ENCODE results near the gene PRG2. TPM values are rescaled to one million over a fixed set of nuclear protein-coding genes. Genes with fewer than 3 reads are reported as not detected.
"Not testable (repeated sequence)": the region's sequence is repeated elsewhere in the genome, so short reads cannot be mapped to it uniquely, and the experiment has no call there.

PRG2 gene
- total RNA-seq, 2 experiments from 2014 or later: 1.1 TPM; not detected in 1

- Histone ChIP-seq H3K79me2 (ENCODE audit: insufficient read depth, low read depth, low read length) (peaks cover 16% of the 10 kb centered on the region), H3K27ac (ENCODE audit: low read depth, low read length, poor library complexity, severe bottlenecking) (no peak overlapping the region), H3K4me1 (ENCODE audit: insufficient read depth, low read length, poor library complexity, severe bottlenecking) (peaks cover 13% of the 10 kb centered on the region), H3K4me3 (ENCODE audit: low read depth, low read length, poor library complexity, severe bottlenecking) (no peak overlapping the region), H2AFZ (ENCODE audit: low read length) (no peak overlapping the region), H3K36me3 (ENCODE audit: insufficient read depth, low read length) (peaks cover 3% of the 10 kb centered on the region; the same call in 1 of the 2 replicates), H4K20me1 (ENCODE audit: insufficient read depth, low read length) (no peaks in the 10 kb centered on the region), H3K9me2 (ENCODE audit: insufficient read depth, low read length) (no peaks in the 10 kb centered on the region), H3K4me2 (ENCODE audit: low read length) (no peak overlapping the region), H3K9me3 (ENCODE audit: low read length) (no peaks in the 10 kb centered on the region)
- ChIA-PET POLR2A (no interaction called here), CTCF (ENCODE audit: unreplicated experiment) (interaction anchor here (0.6 kb wide), 1 partner anchor 11 kb away, joined by 7 read pairs; no protein-coding TSS in a partner anchor)
- no peak for TF ChIP-seq CTCF (conservative IDR thresholded peaks at IDR 0.05; ENCODE audit: low read length)
- no peak for TF ChIP-seq EZH2phosphoT487 (IDR thresholded peaks at IDR 0.05; ENCODE audit: borderline replicate concordance, low read depth, low read length)
- intact Hi-C loops (cut with micrococcal nuclease; ENCODE audit: unreplicated experiment): loop anchor here (5.0 kb wide), 2 partner anchors 308 to 403 kb away; partner anchors contain the start of genes SELENOH and YPEL4
- no TSS peak for BruUV-seq (replicated peaks)
- DNase-seq (ENCODE audit: low spot score): no peak
Measured at GRCh38 chr11:57339328-57339727, 51.1 kb downstream of the PRG2 start.

GRCh38 chr11:57338142-57338541 is 52.3 kb downstream of the PRG2 start, which contains the start of gene P2RX3:
P2RX3 (plus strand) TSS chr11:57338352; CDS start chr11:57338551, 199 bp downstream.
- no TSS peak for BruUV-seq (replicated peaks)
- H3K4me2 ChIP-seq (ENCODE audit: low read length): no peak within 1 kb of the TSS
- no peak for DNase-seq (ENCODE audit: low spot score)
- intact Hi-C loops (cut with micrococcal nuclease; ENCODE audit: unreplicated experiment): loop anchor here (5.0 kb wide), 2 partner anchors 309 to 404 kb away; partner anchors contain the start of genes SELENOH and YPEL4
- ChIA-PET CTCF (ENCODE audit: unreplicated experiment) (interaction anchor here (0.6 kb wide), 1 partner anchor 60 kb away, joined by 3 read pairs; no protein-coding TSS in a partner anchor), POLR2A (no interaction called here)
- H3K4me3 ChIP-seq (ENCODE audit: low read depth, low read length, poor library complexity, severe bottlenecking): no peak within 1 kb of the TSS
- no peak within 1 kb of the TSS for H3K27ac ChIP-seq (ENCODE audit: low read depth, low read length, poor library complexity, severe bottlenecking)
- peaks cover 14% of the 10 kb centered on the region for H3K36me3 ChIP-seq (ENCODE audit: insufficient read depth, low read length)
- no peaks in the 10 kb centered on the region for H3K9me3 ChIP-seq (ENCODE audit: low read length)
- peaks cover 25% of the 10 kb centered on the region for H3K4me1 ChIP-seq (ENCODE audit: insufficient read depth, low read length, poor library complexity, severe bottlenecking)
- TF ChIP-seq EZH2phosphoT487 (IDR thresholded peaks at IDR 0.05; ENCODE audit: borderline replicate concordance, low read depth, low read length) (no peak), CTCF (conservative IDR thresholded peaks at IDR 0.05; ENCODE audit: low read length) (no peak)
- H4K20me1 ChIP-seq (ENCODE audit: insufficient read depth, low read length): no peaks in the 10 kb centered on the region; the same call in 1 of the 2 replicates
- peaks cover 28% of the 10 kb centered on the region for H3K79me2 ChIP-seq (ENCODE audit: insufficient read depth, low read depth, low read length)
- no peak within 1 kb of the TSS for H2AFZ ChIP-seq (ENCODE audit: low read length)
- H3K9me2 ChIP-seq (ENCODE audit: insufficient read depth, low read length): no peaks in the 10 kb centered on the region

GRCh38 chr11:57336856-57337255 is 53.6 kb downstream of the PRG2 start:
- H3K27ac ChIP-seq (ENCODE audit: low read depth, low read length, poor library complexity, severe bottlenecking); H3K9me3 ChIP-seq (ENCODE audit: low read length); H4K20me1 ChIP-seq (ENCODE audit: insufficient read depth, low read length); H3K9me2 ChIP-seq (ENCODE audit: insufficient read depth, low read length); H3K4me2 ChIP-seq (ENCODE audit: low read length); H3K4me3 ChIP-seq (ENCODE audit: low read depth, low read length, poor library complexity, severe bottlenecking); BruUV-seq (replicated peaks); DNase-seq (ENCODE audit: low spot score): not testable (repeated sequence)
- H3K79me2 ChIP-seq (ENCODE audit: insufficient read depth, low read depth, low read length): peaks cover 33% of the 10 kb centered on the region
- peaks cover 27% of the 10 kb centered on the region for H3K36me3 ChIP-seq (ENCODE audit: insufficient read depth, low read length)
- H2AFZ ChIP-seq (ENCODE audit: low read length): peak overlapping the region; percentile 98; the same call in 1 of the 2 replicates
- POLR2A ChIA-PET: interaction anchor here (0.6 to 4.9 kb wide), 4 partner anchors 11 to 1201 kb away, joined by 3 to 57 read pairs (median 4); partner anchors contain the start of gene TNKS1BP1
- peaks cover 25% of the 10 kb centered on the region for H3K4me1 ChIP-seq (ENCODE audit: insufficient read depth, low read length, poor library complexity, severe bottlenecking)
- intact Hi-C loops (cut with micrococcal nuclease; ENCODE audit: unreplicated experiment): loop anchor here (5.0 kb wide), 2 partner anchors 310 to 405 kb away; partner anchors contain the start of genes SELENOH and YPEL4
- CTCF ChIA-PET (ENCODE audit: unreplicated experiment): interaction anchor here (0.6 kb wide), 1 partner anchor 127 kb away, joined by 3 read pairs; no protein-coding TSS in a partner anchor

Other genes with a start within 250 kb of the PRG2 start
- not detected in 2 replicates for gene LRRC55, start 208.7 kb downstream of the PRG2 start, total RNA-seq (2014; rRNA removed; shearing (Covaris generic))
- gene LRRC55, start 208.7 kb downstream of the PRG2 start, total RNA-seq (2022): not detected in 2 replicates
- not detected in 2 replicates for gene APLNR, start 153.4 kb downstream of the PRG2 start, total RNA-seq (2014; rRNA removed; shearing (Covaris generic))
- gene APLNR, start 153.4 kb downstream of the PRG2 start, total RNA-seq (2022): not detected in 2 replicates
- 5.3 and 6.4 TPM in 2 replicates for gene TNKS1BP1, start 65.7 kb downstream of the PRG2 start, total RNA-seq (2014; rRNA removed; shearing (Covaris generic))
- gene TNKS1BP1, start 65.7 kb downstream of the PRG2 start, total RNA-seq (2022): 16.4 and 19.7 TPM in 2 replicates
- 146 and 185 TPM in 2 replicates for gene SSRP1, start 54.8 kb downstream of the PRG2 start, total RNA-seq (2014; rRNA removed; shearing (Covaris generic))
- 216 and 221 TPM in 2 replicates for gene SSRP1, start 54.8 kb downstream of the PRG2 start, total RNA-seq (2022)
- gene P2RX3, start 52.3 kb downstream of the PRG2 start, total RNA-seq (2014; rRNA removed; shearing (Covaris generic)): not detected in 2 replicates
- gene P2RX3, start 52.3 kb downstream of the PRG2 start, total RNA-seq (2022): not detected in 2 replicates
- not detected in 2 replicates for gene PRG3, start 9.5 kb downstream of the PRG2 start, total RNA-seq (2014; rRNA removed; shearing (Covaris generic))
- gene PRG3, start 9.5 kb downstream of the PRG2 start, total RNA-seq (2022): not detected in 2 replicates
- gene SLC43A3, start 36.5 kb upstream of the PRG2 start, total RNA-seq (2014; rRNA removed; shearing (Covaris generic)): 38.4 and 41.3 TPM in 2 replicates
- 55.5 and 62.1 TPM in 2 replicates for gene SLC43A3, start 36.5 kb upstream of the PRG2 start, total RNA-seq (2022)
- gene RTN4RL2, start 69.9 kb upstream of the PRG2 start, total RNA-seq (2014; rRNA removed; shearing (Covaris generic)): 0.25 and 0.41 TPM in 2 replicates
- 2.3 and 4.2 TPM in 2 replicates for gene RTN4RL2, start 69.9 kb upstream of the PRG2 start, total RNA-seq (2022)
- 47.1 and 61.1 TPM in 2 replicates for gene SLC43A1, start 125.1 kb upstream of the PRG2 start, total RNA-seq (2014; rRNA removed; shearing (Covaris generic))
- 78.6 and 87.0 TPM in 2 replicates for gene SLC43A1, start 125.1 kb upstream of the PRG2 start, total RNA-seq (2022)
- 163 and 195 TPM in 2 replicates for gene TIMM10, start 140.1 kb upstream of the PRG2 start, total RNA-seq (2014; rRNA removed; shearing (Covaris generic))
- gene TIMM10, start 140.1 kb upstream of the PRG2 start, total RNA-seq (2022): 204 and 258 TPM in 2 replicates
- gene SMTNL1, start 146.9 kb upstream of the PRG2 start, total RNA-seq (2014; rRNA removed; shearing (Covaris generic)): not detected in 2 replicates
- gene SMTNL1, start 146.9 kb upstream of the PRG2 start, total RNA-seq (2022): not detected in 2 replicates
- gene UBE2L6, start 177.0 kb upstream of the PRG2 start, total RNA-seq (2014; rRNA removed; shearing (Covaris generic)): 64.7 and 68.9 TPM in 2 replicates
- gene UBE2L6, start 177.0 kb upstream of the PRG2 start, total RNA-seq (2022): 51.7 and 56.1 TPM in 2 replicates
- not detected in 2 replicates for gene SERPING1, start 207.0 kb upstream of the PRG2 start, total RNA-seq (2014; rRNA removed; shearing (Covaris generic))
- gene SERPING1, start 207.0 kb upstream of the PRG2 start, total RNA-seq (2022): not detected in 2 replicates